ENCODE measurements around the gene ZNF879. TPM values are rescaled to one million over a fixed set of nuclear protein-coding genes. Genes with fewer than 3 reads are reported as not detected.

ZNF879 gene
- total RNA-seq, 3 donors from 2014 or later = 1.8 to 4.7 (median 4.2) TPM

GRCh38 chr5:179055436-179055835 lies 31.8 kb downstream of the ZNF879 start:
- ATAC-seq (no peak), DNase-seq (no peak)
- H3K36me3 ChIP-seq (ENCODE audit: low read depth) = no peaks in the 10 kb centered on the region
- H3K4me3 ChIP-seq = no peak overlapping the region
- TF ChIP-seq CTCF (IDR thresholded peaks at IDR 0.05) = no peak
- intact Hi-C loops (cut with DNase I, micrococcal nuclease) = no loop called here
- H3K9me3 ChIP-seq = no peaks in the 10 kb centered on the region
- no peaks in the 10 kb centered on the region for H3K4me1 ChIP-seq (ENCODE audit: low read depth)

DNA sequence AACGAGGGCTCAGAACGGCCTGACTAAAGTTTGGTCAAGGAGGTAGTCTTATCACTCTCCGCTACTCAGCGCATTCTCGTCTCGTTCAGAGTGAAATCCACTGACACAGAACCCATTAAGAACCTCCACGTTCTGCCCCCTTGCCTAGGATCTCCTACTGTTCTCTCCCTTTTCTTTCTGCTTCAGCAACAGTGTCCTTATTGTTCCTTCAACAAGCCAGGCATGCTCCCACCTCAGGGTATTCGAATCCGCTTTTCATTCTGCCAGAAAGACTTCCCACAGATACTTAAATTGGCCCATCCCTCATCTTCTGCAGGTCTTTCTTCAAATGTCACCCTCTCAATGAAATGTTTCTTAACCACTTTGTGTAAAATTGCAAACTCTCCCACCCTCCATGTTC lies 32.2 kb downstream of the ZNF879 start:
- intact Hi-C loops (cut with DNase I, micrococcal nuclease) = no loop called here
- ATAC-seq (no peak), DNase-seq (no peak)
- Histone ChIP-seq H3K4me1 (ENCODE audit: low read depth) (no peaks in the 10 kb centered on the region), H3K4me3 (no peak overlapping the region), H3K9me3 (no peaks in the 10 kb centered on the region), H3K36me3 (ENCODE audit: low read depth) (no peaks in the 10 kb centered on the region)
- no peak for TF ChIP-seq CTCF (IDR thresholded peaks at IDR 0.05)

- DNase-seq (peak; percentile 88 to 90 (median 88)), ATAC-seq (peak; percentile 99)
- Histone ChIP-seq H3K36me3 (ENCODE audit: low read depth) (no peaks in the 10 kb centered on the region), H3K4me1 (ENCODE audit: low read depth) (no peaks in the 10 kb centered on the region), H3K9me3 (peaks cover 11% of the 10 kb centered on the region), H3K4me3 (peak within 1 kb of the TSS; percentile 61)
- intact Hi-C loops (cut with DNase I, micrococcal nuclease) = no loop called here
- no peak for TF ChIP-seq CTCF (IDR thresholded peaks at IDR 0.05)
Observed at GRCh38 chr5:179060116-179061008, 36.8 kb downstream of the ZNF879 start, which contains the start of gene ZNF354C. ZNF354C (plus strand) TSS chr5:179060373; CDS start chr5:179062069, 1,696 bp downstream.

GRCh38 chr5:179061025-179061424 lies 37.4 kb downstream of the ZNF879 start:
- Histone ChIP-seq H3K4me1 (ENCODE audit: low read depth) (no peaks in the 10 kb centered on the region), H3K36me3 (ENCODE audit: low read depth) (no peaks in the 10 kb centered on the region), H3K4me3 (no peak overlapping the region), H3K9me3 (peaks cover 17% of the 10 kb centered on the region)
- TF ChIP-seq CTCF (IDR thresholded peaks at IDR 0.05) = no peak
- ATAC-seq (no peak), DNase-seq (no peak)
- intact Hi-C loops (cut with DNase I, micrococcal nuclease) = no loop called here

DNA sequence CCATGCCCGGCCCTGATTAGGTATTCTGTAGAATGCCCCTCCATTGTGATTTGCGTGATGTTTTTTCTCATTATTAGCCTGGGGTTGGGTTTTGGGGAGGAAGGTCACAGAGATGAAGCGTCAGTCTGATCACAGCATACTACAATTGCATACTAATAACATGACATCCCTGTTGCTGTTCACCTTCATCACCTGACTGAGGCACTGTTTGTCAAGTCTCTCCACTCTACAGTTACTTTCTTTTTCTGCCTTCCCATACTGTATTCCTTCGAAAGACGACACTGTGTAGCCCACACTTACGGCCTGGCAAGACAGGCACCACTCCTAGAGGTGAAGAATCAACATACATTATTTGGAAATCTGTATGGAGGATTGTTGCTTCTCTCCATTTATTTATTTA lies 42.1 kb downstream of the ZNF879 start:
- Histone ChIP-seq H3K9me3 (peaks cover 62% of the 10 kb centered on the region), H3K36me3 (ENCODE audit: low read depth) (no peaks in the 10 kb centered on the region)
- intact Hi-C loops (cut with DNase I, micrococcal nuclease) = no loop called here

More for the DNA sequence above, 42.1 kb downstream of the ZNF879 start:
- DNase-seq (no peak), ATAC-seq (no peak)
- no peak overlapping the region for H3K4me3 ChIP-seq
- TF ChIP-seq CTCF (IDR thresholded peaks at IDR 0.05) = no peak
- H3K4me1 ChIP-seq (ENCODE audit: low read depth) = no peaks in the 10 kb centered on the region

All from mucosa of descending colon (tissue), 3 donors.